ENCODE data around the gene PSAPL1.
"Not testable (repeated sequence)": the region's sequence is repeated elsewhere in the genome, so short reads cannot be mapped to it uniquely, and the experiment has no call there.

The PSAPL1 gene

GRCh38 chr4:7452802-7453201, 18.1 kb upstream of the PSAPL1 start:
- H3K4me1 ChIP-seq (ENCODE audit: insufficient read depth, low read length); H2AFZ ChIP-seq (ENCODE audit: low read depth, low read length); H3K27me3 ChIP-seq (ENCODE audit: insufficient read depth, low read length); H3K36me3 ChIP-seq (ENCODE audit: insufficient read depth, low read length); H3K4me3 ChIP-seq (ENCODE audit: low read length); H3K9me3 ChIP-seq (ENCODE audit: low read length): not testable (repeated sequence)

DNA sequence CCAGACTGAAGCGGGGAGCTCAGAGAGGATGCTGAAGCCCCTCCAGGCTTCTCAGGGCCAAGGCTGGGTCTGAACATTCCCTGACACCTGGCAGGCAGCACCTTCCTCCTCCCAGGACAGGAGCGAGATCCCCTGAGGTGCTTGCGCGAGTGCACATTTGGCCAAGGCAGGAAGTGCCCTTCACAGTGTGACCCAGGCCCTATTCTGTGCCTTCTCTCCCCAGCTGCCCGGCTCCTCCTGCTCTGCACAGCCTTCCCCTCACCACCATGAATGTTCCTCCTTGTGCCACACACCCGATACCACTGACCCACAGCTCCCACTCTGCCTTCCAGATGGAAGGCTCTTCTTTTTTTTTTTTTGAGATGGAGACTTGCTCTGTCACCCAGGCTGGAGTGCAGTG, 17.1 kb upstream of the PSAPL1 start:
- no peaks in the 10 kb centered on the region for H3K4me1 ChIP-seq (ENCODE audit: insufficient read depth, low read length)
- H3K4me3 ChIP-seq (ENCODE audit: low read length), result no peak overlapping the region
- no peaks in the 10 kb centered on the region for H3K36me3 ChIP-seq (ENCODE audit: insufficient read depth, low read length)
- H2AFZ ChIP-seq (ENCODE audit: low read depth, low read length), result no peak overlapping the region
- H3K9me3 ChIP-seq (ENCODE audit: low read length), result no peaks in the 10 kb centered on the region
- no peaks in the 10 kb centered on the region for H3K27me3 ChIP-seq (ENCODE audit: insufficient read depth, low read length)

GRCh38 chr4:7451434-7451789, 16.7 kb upstream of the PSAPL1 start:
- H3K36me3 ChIP-seq (ENCODE audit: insufficient read depth, low read length), result no peaks in the 10 kb centered on the region
- no peak overlapping the region for H2AFZ ChIP-seq (ENCODE audit: low read depth, low read length)
- no peaks in the 10 kb centered on the region for H3K27me3 ChIP-seq (ENCODE audit: insufficient read depth, low read length)
- H3K4me3 ChIP-seq (ENCODE audit: low read length), result no peak overlapping the region
- no peaks in the 10 kb centered on the region for H3K9me3 ChIP-seq (ENCODE audit: low read length)
- H3K4me1 ChIP-seq (ENCODE audit: insufficient read depth, low read length), result no peaks in the 10 kb centered on the region

DNA sequence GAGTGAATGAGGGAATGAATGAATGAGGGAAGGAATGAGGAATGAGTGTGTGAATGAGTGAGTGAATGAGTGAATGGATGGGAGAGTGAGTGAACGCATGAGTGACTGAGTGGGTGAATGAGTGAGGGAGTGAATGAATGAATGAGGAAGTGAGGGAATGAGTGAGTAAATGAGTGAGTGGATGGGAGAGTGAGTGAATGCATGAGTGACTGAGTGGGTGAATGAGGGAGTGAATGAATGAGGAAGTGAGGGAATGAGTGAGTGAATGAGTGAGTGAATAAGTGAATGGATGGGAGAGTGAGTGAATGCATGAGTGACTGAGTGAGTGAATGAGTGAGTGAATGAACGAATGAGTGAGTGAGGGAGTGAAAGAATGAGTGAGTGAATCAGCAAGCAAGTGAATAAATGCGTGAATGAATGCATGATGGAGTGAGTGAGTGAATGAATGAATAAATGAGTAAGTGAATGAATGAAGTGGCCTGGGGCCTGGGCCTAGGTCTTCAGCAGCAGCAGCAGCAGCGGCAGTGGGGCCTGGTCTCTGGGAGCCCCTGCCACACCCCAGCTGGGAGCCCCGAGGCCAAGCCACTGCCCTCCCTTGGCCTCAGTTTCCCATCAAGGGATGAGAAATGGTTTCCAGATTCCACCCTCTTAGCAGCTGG, 16.2 kb upstream of the PSAPL1 start:
- Histone ChIP-seq H2AFZ (ENCODE audit: low read depth, low read length) (no peak overlapping the region), H3K4me1 (ENCODE audit: insufficient read depth, low read length) (no peaks in the 10 kb centered on the region), H3K27me3 (ENCODE audit: insufficient read depth, low read length) (no peaks in the 10 kb centered on the region), H3K9me3 (ENCODE audit: low read length) (no peaks in the 10 kb centered on the region), H3K4me3 (ENCODE audit: low read length) (no peak overlapping the region), H3K36me3 (ENCODE audit: insufficient read depth, low read length) (no peaks in the 10 kb centered on the region)

GRCh38 chr4:7448036-7448435, 13.3 kb upstream of the PSAPL1 start:
- no peak overlapping the region for H3K4me3 ChIP-seq (ENCODE audit: low read length)
- no peaks in the 10 kb centered on the region for H3K4me1 ChIP-seq (ENCODE audit: insufficient read depth, low read length)
- H2AFZ ChIP-seq (ENCODE audit: low read depth, low read length), result no peak overlapping the region
- H3K27me3 ChIP-seq (ENCODE audit: insufficient read depth, low read length), result no peaks in the 10 kb centered on the region
- H3K36me3 ChIP-seq (ENCODE audit: insufficient read depth, low read length), result no peaks in the 10 kb centered on the region
- H3K9me3 ChIP-seq (ENCODE audit: low read length), result no peaks in the 10 kb centered on the region

DNA sequence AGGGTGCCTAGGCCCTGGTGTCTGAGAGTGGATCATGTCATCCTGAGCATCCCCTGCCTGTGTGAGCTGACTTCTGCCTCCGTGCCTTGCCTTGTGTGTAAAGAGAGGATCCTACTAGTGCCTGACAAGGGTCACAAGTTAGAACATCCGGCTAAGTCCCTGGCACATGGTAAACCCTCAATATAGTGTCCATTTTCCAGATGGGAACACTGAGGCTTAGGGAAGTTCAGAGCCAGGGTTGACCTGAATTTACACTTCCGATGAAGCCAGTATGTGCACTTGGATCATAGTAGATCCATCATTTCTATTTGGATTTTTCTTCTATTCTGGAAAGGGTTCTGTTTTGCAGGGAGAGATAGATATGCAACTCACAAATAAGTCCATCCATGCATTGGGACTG, 12.5 kb upstream of the PSAPL1 start:
- Histone ChIP-seq H3K9me3 (ENCODE audit: low read length) (no peaks in the 10 kb centered on the region), H3K4me3 (ENCODE audit: low read length) (no peak overlapping the region), H3K36me3 (ENCODE audit: insufficient read depth, low read length) (no peaks in the 10 kb centered on the region), H2AFZ (ENCODE audit: low read depth, low read length) (no peak overlapping the region), H3K27me3 (ENCODE audit: insufficient read depth, low read length) (no peaks in the 10 kb centered on the region), H3K4me1 (ENCODE audit: insufficient read depth, low read length) (no peaks in the 10 kb centered on the region)

- no peaks in the 10 kb centered on the region for H3K9me3 ChIP-seq (ENCODE audit: low read length)
- H2AFZ ChIP-seq (ENCODE audit: low read depth, low read length), result no peak overlapping the region
- H3K4me1 ChIP-seq (ENCODE audit: insufficient read depth, low read length), result no peaks in the 10 kb centered on the region
- no peak overlapping the region for H3K4me3 ChIP-seq (ENCODE audit: low read length)
- H3K27me3 ChIP-seq (ENCODE audit: insufficient read depth, low read length), result no peaks in the 10 kb centered on the region
- no peaks in the 10 kb centered on the region for H3K36me3 ChIP-seq (ENCODE audit: insufficient read depth, low read length)
Measured at GRCh38 chr4:7444731-7445130, 10.0 kb upstream of the PSAPL1 start.

DNA sequence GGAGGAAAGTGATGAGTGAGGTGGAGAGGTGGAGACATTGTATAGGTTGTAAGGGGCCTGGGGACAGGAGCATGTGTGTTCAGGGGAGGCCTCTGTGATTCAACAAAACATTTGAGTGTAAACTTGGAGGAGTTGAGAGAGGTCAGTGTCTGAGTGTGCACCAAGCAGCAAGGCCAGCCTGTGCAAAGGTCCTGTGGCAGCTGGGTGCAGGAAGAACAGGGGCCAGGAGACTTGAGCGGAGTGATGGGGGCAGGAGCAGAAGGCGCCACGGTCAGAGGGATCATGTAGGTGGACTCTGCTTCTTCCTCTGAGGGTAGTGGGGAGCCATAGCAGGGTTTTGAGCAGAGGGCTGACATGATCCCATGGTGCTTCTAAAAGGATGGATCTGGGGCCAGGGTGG, 9.6 kb upstream of the PSAPL1 start:
- H3K9me3 ChIP-seq (ENCODE audit: low read length), result no peaks in the 10 kb centered on the region
- H3K36me3 ChIP-seq (ENCODE audit: insufficient read depth, low read length), result no peaks in the 10 kb centered on the region
- H3K4me3 ChIP-seq (ENCODE audit: low read length), result no peak overlapping the region
- no peak overlapping the region for H2AFZ ChIP-seq (ENCODE audit: low read depth, low read length)
- H3K27me3 ChIP-seq (ENCODE audit: insufficient read depth, low read length), result no peaks in the 10 kb centered on the region
- H3K4me1 ChIP-seq (ENCODE audit: insufficient read depth, low read length), result no peaks in the 10 kb centered on the region

DNA sequence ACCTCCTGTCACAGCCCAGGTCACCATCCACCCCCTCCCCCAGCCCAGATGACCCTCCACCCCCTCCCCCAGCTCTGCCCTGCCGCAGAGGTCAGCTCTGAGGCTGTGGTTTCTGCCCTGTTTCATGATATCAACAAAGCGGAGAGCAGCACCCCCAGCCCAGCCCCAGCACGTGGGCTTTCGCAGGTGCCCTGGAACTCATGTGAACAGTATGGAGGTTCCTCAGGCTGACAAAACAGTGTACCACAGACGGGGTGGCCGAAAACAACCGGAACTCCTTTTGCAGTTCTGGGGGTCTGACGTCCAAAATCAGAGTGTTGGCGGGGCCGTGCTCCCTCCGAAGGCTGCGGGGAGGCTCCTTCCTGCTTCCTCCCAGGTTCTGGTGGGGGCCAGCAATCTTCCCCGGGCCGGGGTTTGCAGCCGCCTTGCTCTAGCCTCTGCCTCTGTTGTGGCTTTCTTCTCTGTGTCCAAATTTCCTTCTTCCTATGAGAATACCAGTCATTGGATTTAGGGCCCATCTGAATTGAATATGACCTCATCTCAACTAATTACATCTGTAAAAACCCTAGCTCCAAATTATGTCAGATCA, 7.9 kb upstream of the PSAPL1 start:
- Histone ChIP-seq H3K27me3 (ENCODE audit: insufficient read depth, low read length) (no peaks in the 10 kb centered on the region), H3K4me1 (ENCODE audit: insufficient read depth, low read length) (no peaks in the 10 kb centered on the region), H3K9me3 (ENCODE audit: low read length) (no peaks in the 10 kb centered on the region), H2AFZ (ENCODE audit: low read depth, low read length) (no peak overlapping the region), H3K36me3 (ENCODE audit: insufficient read depth, low read length) (no peaks in the 10 kb centered on the region), H3K4me3 (ENCODE audit: low read length) (no peak overlapping the region)

DNA sequence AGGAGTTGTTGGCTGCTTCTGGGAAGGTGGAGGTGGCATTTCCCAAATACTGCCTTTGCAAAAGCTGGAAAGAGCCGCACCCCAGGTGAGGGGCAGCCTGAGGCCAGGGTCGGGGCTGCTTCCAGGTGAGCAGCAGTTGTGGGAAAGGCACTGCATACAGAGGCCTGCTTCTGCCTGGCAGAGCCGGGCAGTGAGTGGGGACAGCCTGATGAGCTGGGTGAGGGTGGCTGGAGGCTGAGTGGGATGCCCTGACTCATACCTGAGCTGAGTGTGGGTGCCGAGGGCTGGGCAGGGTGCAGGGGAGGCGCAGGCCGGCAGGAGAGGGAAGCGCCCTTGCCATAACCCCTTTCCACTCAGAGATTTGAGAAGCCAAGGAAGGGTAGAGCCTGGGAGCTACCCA, 6.5 kb upstream of the PSAPL1 start:
- Histone ChIP-seq H3K36me3 (ENCODE audit: insufficient read depth, low read length) (no peaks in the 10 kb centered on the region), H3K9me3 (ENCODE audit: low read length) (no peaks in the 10 kb centered on the region), H3K4me1 (ENCODE audit: insufficient read depth, low read length) (no peaks in the 10 kb centered on the region), H2AFZ (ENCODE audit: low read depth, low read length) (no peak overlapping the region), H3K27me3 (ENCODE audit: insufficient read depth, low read length) (no peaks in the 10 kb centered on the region), H3K4me3 (ENCODE audit: low read length) (no peak overlapping the region)

GRCh38 chr4:7439699-7440098, 5.0 kb upstream of the PSAPL1 start:
- Histone ChIP-seq H3K9me3 (ENCODE audit: low read length) (no peaks in the 10 kb centered on the region), H3K27me3 (ENCODE audit: insufficient read depth, low read length) (no peaks in the 10 kb centered on the region), H3K4me3 (ENCODE audit: low read length) (no peak overlapping the region), H2AFZ (ENCODE audit: low read depth, low read length) (no peak overlapping the region), H3K4me1 (ENCODE audit: insufficient read depth, low read length) (no peaks in the 10 kb centered on the region), H3K36me3 (ENCODE audit: insufficient read depth, low read length) (no peaks in the 10 kb centered on the region)

DNA sequence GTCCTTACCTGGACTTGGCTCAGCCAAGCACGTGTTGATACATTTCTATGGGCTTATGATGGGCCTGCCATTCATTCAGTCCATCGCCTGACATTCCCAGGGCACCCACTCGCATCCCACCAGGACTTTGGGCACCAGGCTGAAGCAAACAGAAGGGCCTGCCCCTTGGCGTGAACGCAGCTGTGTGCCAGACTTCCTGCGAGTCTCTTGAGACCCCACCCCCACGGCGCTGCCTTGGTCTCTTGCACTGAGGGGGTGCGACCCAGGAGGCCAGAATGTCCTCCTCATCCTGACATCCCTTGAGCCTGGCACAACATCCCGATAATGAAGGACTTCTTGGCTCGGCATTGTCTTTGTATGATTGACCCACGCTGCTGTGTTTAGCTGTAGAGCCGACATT, 1.5 kb upstream of the PSAPL1 start:
- Histone ChIP-seq H3K4me1 (ENCODE audit: insufficient read depth, low read length) (no peaks in the 10 kb centered on the region), H3K4me3 (ENCODE audit: low read length) (no peak overlapping the region), H3K27me3 (ENCODE audit: insufficient read depth, low read length) (no peaks in the 10 kb centered on the region), H3K9me3 (ENCODE audit: low read length) (no peaks in the 10 kb centered on the region), H3K36me3 (ENCODE audit: insufficient read depth, low read length) (no peaks in the 10 kb centered on the region), H2AFZ (ENCODE audit: low read depth, low read length) (no peak overlapping the region)

DNA sequence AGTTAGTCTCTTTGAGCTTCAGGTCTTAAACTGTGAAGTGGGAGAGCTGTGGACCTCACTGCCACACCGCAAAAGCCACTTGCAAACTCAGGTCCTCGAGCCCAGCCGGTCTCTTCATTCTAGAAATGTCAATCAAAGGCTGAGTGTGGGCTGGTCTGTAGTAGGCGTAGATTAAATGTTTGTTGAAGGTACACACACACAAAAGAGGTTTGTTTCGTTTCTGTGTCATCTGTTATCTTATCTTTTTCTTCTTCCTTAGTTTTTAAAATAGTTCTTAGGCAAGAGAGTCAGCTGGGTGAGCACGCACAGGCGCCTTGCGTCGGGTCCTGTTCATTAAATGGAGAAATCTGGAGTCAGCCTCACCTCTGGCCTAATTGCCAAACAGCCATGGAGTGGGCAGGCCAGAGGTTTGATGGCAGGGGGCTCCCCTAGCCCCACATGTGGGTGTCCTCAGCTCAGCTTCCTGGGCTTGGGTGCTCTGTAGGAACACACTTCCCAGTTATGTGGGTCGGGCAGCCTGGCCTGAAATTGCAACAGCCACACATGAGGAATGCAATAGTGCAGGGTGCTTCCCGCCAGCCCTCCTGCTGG, 836 bp upstream of the PSAPL1 start:
- Histone ChIP-seq H3K4me1 (ENCODE audit: insufficient read depth, low read length) (no peaks in the 10 kb centered on the region), H3K27me3 (ENCODE audit: insufficient read depth, low read length) (no peaks in the 10 kb centered on the region), H3K36me3 (ENCODE audit: insufficient read depth, low read length) (no peaks in the 10 kb centered on the region), H3K4me3 (ENCODE audit: low read length) (no peak overlapping the region), H2AFZ (ENCODE audit: low read depth, low read length) (no peak overlapping the region), H3K9me3 (ENCODE audit: low read length) (no peaks in the 10 kb centered on the region)

Measured in neuron (in vitro differentiated cells).